Spleen (tissue), 11 donors: ENCODE data around the gene KHDRBS2. TPM values are rescaled to one million over a fixed set of nuclear protein-coding genes. Genes with fewer than 3 reads are reported as not detected.
A peak's percentile ranks its signal among the peaks of the same experiment; 100 is the strongest.

Experiments
- DNase-seq: peaks from one replicate; pipeline ENCODE4 v3.0.0-alpha.2; 2020
- H3K27ac ChIP-seq, 8 donors: fragments of 200-600 bp; sonication (generic) in 7 of 8; 1 replicate in 4 of 8; 2 replicates in 4 of 8; pipeline versions ENCODE4 v1.5.0 to v1.8.0; 2016 to 2021; ENCODE audit warnings: inconsistent platforms in 4 of 8, mild to moderate bottlenecking in 4 of 8, moderate library complexity in 1 of 8
- H3K27me3 ChIP-seq, 7 donors: fragments of 200-600 bp; sonication (generic) in 6 of 7; replicated peaks in 1 of 7; 1 replicate in 4 of 7; 2 replicates in 3 of 7; pipeline versions ENCODE4 v1.5.0 to v1.8.0; 2016 to 2021; ENCODE audit warnings: inconsistent platforms in 3 of 7, mild to moderate bottlenecking in 1 of 7
- H3K36me3 ChIP-seq, 6 donors: fragments of 200-600 bp; sonication (generic) in 5 of 6; 1 replicate in 4 of 6; 2 replicates in 2 of 6; pipeline versions ENCODE4 v1.5.0 to v1.8.0; 2016 to 2021; ENCODE audit warnings: inconsistent platforms in 2 of 6
- H3K4me1 ChIP-seq, 6 donors: fragments of 200-600 bp; sonication (generic) in 5 of 6; 1 replicate in 3 of 6; 2 replicates in 3 of 6; pipeline versions ENCODE4 v1.5.0 to v1.8.0; 2016 to 2021; ENCODE audit warnings: inconsistent platforms in 3 of 6
- H3K4me3 ChIP-seq, 8 donors: fragments of 200-600 bp; sonication (generic) in 7 of 8; 1 replicate in 4 of 8; 2 replicates in 4 of 8; pipeline versions ENCODE4 v1.5.0 to v1.8.0; 2016 to 2021; ENCODE audit warnings: inconsistent platforms in 4 of 8, mild to moderate bottlenecking in 4 of 8, moderate library complexity in 2 of 8
- H3K9me3 ChIP-seq, 8 donors: fragments of 200-600 bp; sonication (generic) in 7 of 8; 1 replicate in 4 of 8; 2 replicates in 4 of 8; pipeline versions ENCODE4 v1.5.0 to v1.8.0; 2016 to 2021; ENCODE audit warnings: inconsistent platforms in 4 of 8
- CTCF ChIP-seq, 11 experiments: fragments of 200-600 bp in 7 of 11; fragments of 450-650 bp in 4 of 11; sonication (generic) in 4 of 11; IDR thresholded peaks in 8 of 11; conservative IDR thresholded peaks in 3 of 11; 1 replicate in 7 of 11; 2 replicates in 4 of 11; pipeline versions ENCODE4 v1.4.0 to v1.8.0; 2016 to 2021; ENCODE audit warnings: antibody characterized with exemption in 11 of 11, inconsistent platforms in 4 of 11, mild to moderate bottlenecking in 1 of 11
- POLR2A ChIP-seq, 3 donors: fragments of 450-650 bp; IDR thresholded peaks; one replicate each; pipeline ENCODE4 v1.5.1; 2017; ENCODE audit warnings: antibody characterized with exemption in 3 of 3, mild to moderate bottlenecking in 1 of 3
- POLR2AphosphoS5 ChIP-seq, 3 donors: sonication (generic); formaldehyde crosslinking; IDR thresholded peaks; one replicate each; pipeline ENCODE4 v1.5.1; 2017; ENCODE audit warnings: antibody characterized with exemption in 3 of 3
- WGBS, 5 donors: extraction: QIAGEN DNeasy Blood & Tissue Kit in 3 of 5; methylation state at CpG; one replicate each; pipeline versions ENCODE4 v1.1.5 to v1.1.7; 2013 to 2018; 5-methylcytosine and 5-hydroxymethylcytosine counted together
- intact Hi-C: fragments of 100-400 bp; cut with DNase I; formaldehyde crosslinking; loops from one replicate; pipeline ENCODE4 v1.15.0; 2023; ENCODE audit warnings: low total_unique reads
- polyA plus RNA-seq, 3 donors: library from polyadenylated mRNA; stranded (reverse); fragments of 200-250 nt; gene quantifications; one replicate each; pipeline ENCODE4 v1.2.1, GENCODE V29; 2013
- total RNA-seq, 7 donors: library from RNA; depleted of rRNA in 3 of 7; stranded (reverse); fragments of >200 nt in 3 of 7; fragmentation: NEBNext Ultra II Directional in 4 of 7; extraction: Animal tissue kit (Norgen Biotek cat#: 25700) in 4 of 7; gene quantifications; one replicate each; pipeline versions ENCODE4 v1.1.0 to v1.2.1, GENCODE V29; 2016 to 2021
- donor health status: healthy with polysubstance abuse.
- donor health status: DM: no; HTN: no; CAD: no; lungs with moderate emphysema.
- donor health status: DM: no; HTN: no; CAD: no.
- donor health status: Bipolar disorder and iron deficiency.
- donor health status: healthy.
- donor health status: DM: no; HTN: no; CAD: no.
- donor health status: DM: yes; HTN: yes; CAD: no.

The KHDRBS2 gene
- total and polyA plus RNA-seq, 10 donors: 1.0 to 11.7 (median 3.9) TPM

GRCh38 chr6:62162858-62163257 is 123.2 kb downstream of the KHDRBS2 start:
- DNase-seq: no peak
- Histone ChIP-seq H3K27ac (no peak overlapping the region), H3K4me3 (no peak overlapping the region), H3K9me3 (peaks cover 0 to 21% (median 16%) of the 10 kb centered on the region in 8 donors), H3K27me3 (no peaks in the 10 kb centered on the region), H3K4me1 (no peaks in the 10 kb centered on the region), H3K36me3 (peaks cover 0 to 6% (median 0%) of the 10 kb centered on the region in 6 donors)
- no peak for TF ChIP-seq POLR2AphosphoS5 (IDR thresholded peaks at IDR 0.05)
- no peak for TF ChIP-seq POLR2A (IDR thresholded peaks at IDR 0.05)
- 81 to 91% (median 90%) methylated on average over 4 of the region's 4 CpGs for WGBS, 5 donors
- intact Hi-C loops: no loop called here

GRCh38 chr6:62152796-62153195 is 133.2 kb downstream of the KHDRBS2 start:
- H3K4me3 ChIP-seq: no peak overlapping the region
- H3K36me3 ChIP-seq: no peaks in the 10 kb centered on the region
- no peaks in the 10 kb centered on the region for H3K27me3 ChIP-seq
- WGBS, 5 donors: 71 to 90% (median 77%) methylated on average over 3 of the region's 3 CpGs
- H3K9me3 ChIP-seq: no peaks in the 10 kb centered on the region
- no peaks in the 10 kb centered on the region for H3K4me1 ChIP-seq
- TF ChIP-seq POLR2AphosphoS5 (IDR thresholded peaks at IDR 0.05) (no peak), CTCF (IDR thresholded peaks at IDR 0.05 in 8 of 11, conservative IDR thresholded peaks at IDR 0.05 in 3 of 11) (no peak), POLR2A (IDR thresholded peaks at IDR 0.05) (no peak)
- no peak overlapping the region for H3K27ac ChIP-seq
- intact Hi-C loops: no loop called here
- DNase-seq: no peak

- 55 to 75% (median 65%) methylated on average over 3 of the region's 3 CpGs for WGBS, 5 donors
- Histone ChIP-seq H3K36me3 (no peaks in the 10 kb centered on the region), H3K27me3 (no peaks in the 10 kb centered on the region), H3K4me1 (peaks cover 0 to 5% (median 0%) of the 10 kb centered on the region in 6 donors), H3K4me3 (no peak overlapping the region), H3K9me3 (no peaks in the 10 kb centered on the region), H3K27ac (no peak overlapping the region)
- intact Hi-C loops: no loop called here
- DNase-seq: no peak
- no peak for TF ChIP-seq POLR2A (IDR thresholded peaks at IDR 0.05)
- TF ChIP-seq CTCF (IDR thresholded peaks at IDR 0.05 in 8 of 11, conservative IDR thresholded peaks at IDR 0.05 in 3 of 11): peak; percentile 21 to 71 (median 59)
These were observed 135.9 kb downstream of the KHDRBS2 start for GRCh38 chr6:62150048-62150663.

DNA sequence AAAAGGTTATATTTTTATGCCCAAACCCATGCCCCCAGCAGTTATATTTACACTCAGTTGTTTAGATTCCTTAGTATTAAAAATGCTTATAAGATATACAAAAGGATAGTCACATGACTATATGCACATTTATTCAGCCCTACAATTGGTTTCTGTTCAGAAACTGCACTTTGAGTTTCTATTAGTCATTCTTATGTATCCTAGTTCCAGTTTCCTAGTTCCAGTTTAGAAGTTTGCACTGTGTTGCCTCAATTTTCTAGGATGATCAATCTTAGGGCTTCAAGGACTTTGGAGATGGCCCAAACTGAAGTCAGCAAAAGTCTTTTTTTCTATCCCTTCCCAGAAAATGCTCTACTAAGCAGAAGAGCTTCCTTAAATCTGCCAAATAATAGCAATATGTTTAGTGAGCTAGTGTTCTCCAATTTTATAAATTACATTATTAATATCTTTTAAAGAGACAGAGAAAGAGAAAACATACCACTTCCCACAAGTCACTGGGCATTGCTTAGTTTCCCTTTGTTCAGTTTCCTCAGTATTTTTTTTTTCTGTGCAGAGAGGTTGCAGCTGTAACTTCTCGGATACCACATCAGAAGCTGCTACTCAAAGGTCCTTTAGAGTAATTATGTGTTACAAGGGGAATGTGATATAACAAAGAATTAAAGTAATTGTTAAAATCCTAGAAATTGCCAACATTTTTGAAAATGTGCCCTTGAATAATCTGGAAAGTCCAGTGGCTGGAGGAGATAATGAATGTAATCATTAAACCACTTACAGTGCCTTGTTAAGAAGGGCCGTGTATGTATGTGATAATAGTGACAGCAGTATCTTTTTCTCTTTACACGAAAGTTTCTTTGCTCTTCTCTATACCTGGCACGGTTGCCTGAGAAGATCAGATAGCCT is 138.8 kb downstream of the KHDRBS2 start:
- Histone ChIP-seq H3K9me3 (no peaks in the 10 kb centered on the region), H3K4me1 (peaks cover 0 to 5% (median 0%) of the 10 kb centered on the region in 6 donors), H3K27me3 (no peaks in the 10 kb centered on the region), H3K4me3 (no peak overlapping the region), H3K27ac (peak overlapping the region in 2 of 8 donors; percentile 3 to 9), H3K36me3 (no peaks in the 10 kb centered on the region)
- 50 to 67% (median 59%) methylated on average over 4 of the region's 4 CpGs for WGBS, 5 donors
- intact Hi-C loops: no loop called here
- no peak for DNase-seq
- TF ChIP-seq CTCF (IDR thresholded peaks at IDR 0.05 in 8 of 11, conservative IDR thresholded peaks at IDR 0.05 in 3 of 11) (no peak), POLR2AphosphoS5 (IDR thresholded peaks at IDR 0.05) (no peak), POLR2A (IDR thresholded peaks at IDR 0.05) (no peak)
